ENCODE measurements around the gene CHD8.

DNA sequence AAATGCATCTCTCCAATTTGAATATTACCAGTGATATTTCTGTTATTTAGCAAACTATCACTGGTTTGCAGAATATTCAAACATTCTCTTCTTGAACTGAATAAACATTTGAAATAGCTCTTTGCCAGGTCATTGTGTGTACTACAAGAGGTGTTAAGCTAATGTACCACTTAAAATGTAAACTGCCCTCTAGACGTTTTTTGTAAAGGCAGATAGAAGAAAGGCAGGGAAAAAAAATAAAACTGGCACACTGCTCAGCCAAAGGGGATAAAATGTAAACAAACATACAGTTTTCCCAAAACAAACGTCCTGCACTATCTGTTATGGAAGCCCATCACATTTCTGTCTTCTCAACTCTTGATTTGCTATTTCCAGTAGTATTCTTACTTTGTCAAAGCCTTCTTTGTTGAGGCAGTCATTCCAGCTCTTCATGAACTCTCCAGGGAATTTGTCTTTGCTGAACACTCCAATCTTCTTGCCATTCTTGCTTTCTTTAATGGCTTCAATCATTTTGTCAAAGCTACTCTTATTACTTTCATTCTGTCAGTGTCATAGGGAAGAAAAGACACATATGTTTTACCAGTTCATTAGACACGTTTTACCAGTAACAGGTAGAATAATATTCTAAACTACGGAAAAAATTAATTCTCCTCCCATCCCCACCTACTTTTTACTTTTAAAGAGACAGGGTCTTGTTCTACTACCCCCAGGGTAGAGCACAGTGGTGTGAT is 85.8 kb downstream of the CHD8 start:
- TF ChIP-seq, protein P1, sequence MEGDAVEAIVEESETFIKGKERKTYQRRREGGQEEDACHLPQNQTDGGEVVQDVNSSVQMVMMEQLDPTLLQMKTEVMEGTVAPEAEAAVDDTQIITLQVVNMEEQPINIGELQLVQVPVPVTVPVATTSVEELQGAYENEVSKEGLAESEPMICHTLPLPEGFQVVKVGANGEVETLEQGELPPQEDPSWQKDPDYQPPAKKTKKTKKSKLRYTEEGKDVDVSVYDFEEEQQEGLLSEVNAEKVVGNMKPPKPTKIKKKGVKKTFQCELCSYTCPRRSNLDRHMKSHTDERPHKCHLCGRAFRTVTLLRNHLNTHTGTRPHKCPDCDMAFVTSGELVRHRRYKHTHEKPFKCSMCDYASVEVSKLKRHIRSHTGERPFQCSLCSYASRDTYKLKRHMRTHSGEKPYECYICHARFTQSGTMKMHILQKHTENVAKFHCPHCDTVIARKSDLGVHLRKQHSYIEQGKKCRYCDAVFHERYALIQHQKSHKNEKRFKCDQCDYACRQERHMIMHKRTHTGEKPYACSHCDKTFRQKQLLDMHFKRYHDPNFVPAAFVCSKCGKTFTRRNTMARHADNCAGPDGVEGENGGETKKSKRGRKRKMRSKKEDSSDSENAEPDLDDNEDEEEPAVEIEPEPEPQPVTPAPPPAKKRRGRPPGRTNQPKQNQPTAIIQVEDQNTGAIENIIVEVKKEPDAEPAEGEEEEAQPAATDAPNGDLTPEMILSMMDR (IDR thresholded peaks at IDR 0.05; ENCODE audit: low read length), result no peak
- no peak for TF ChIP-seq EZH2 (IDR thresholded peaks at IDR 0.05; ENCODE audit: borderline replicate concordance, low read length)

Data from OCI-LY1 (cell line).